Cardiac fibroblast (primary cell): ENCODE results near the gene HYCC2.
"Not testable (repeated sequence)": the region's sequence is repeated elsewhere in the genome, so short reads cannot be mapped to it uniquely, and the experiment has no call there.

ENCODE experiments used
- DNase-seq, 2 donors: peaks; one replicate each; pipeline versions ENCODE4 v3.0.0 to v3.0.0-alpha.2; 2010; ENCODE audit warnings: low read depth in 2 of 2
- H3K4me3 ChIP-seq, 2 donors: replicated peaks in 1 of 2; 1 replicate in 1 of 2; 2 replicates in 1 of 2; pipeline ENCODE4 v1.5.1; 2011; ENCODE audit warnings: low read depth in 2 of 2, low read length in 2 of 2, mild to moderate bottlenecking in 2 of 2, moderate library complexity in 1 of 2
- CTCF ChIP-seq: IDR thresholded peaks from one replicate; pipeline ENCODE4 v1.5.1; 2011; ENCODE audit warnings: low read depth, mild to moderate bottlenecking, low read length, inconsistent platforms

The HYCC2 gene

GRCh38 chr2:201071479-201072200 is at the start of gene HYCC2, which contains the start of gene NDUFB3:
Gene HYCC2 (minus strand): TSS chr2:201071671. CDS start chr2:201024009, 47,662 bp downstream.
Gene NDUFB3 (plus strand): TSS chr2:201072001. CDS start chr2:201078883, 6,882 bp downstream.
- TF ChIP-seq CTCF: peak; percentile 29
- peak within 1 kb of the TSS; percentile 97 to 100 for H3K4me3 ChIP-seq
- peak; percentile 95 to 97 for DNase-seq

GRCh38 chr2:201118961-201119854 is 47.7 kb upstream of the HYCC2 start:
- peak overlapping the region; percentile 76 to 79 for H3K4me3 ChIP-seq
- DNase-seq: peak; percentile 60 to 65
- no peak for TF ChIP-seq CTCF

GRCh38 chr2:201118121-201118960 is 46.9 kb upstream of the HYCC2 start:
- peak overlapping the region; percentile 76 to 79 for H3K4me3 ChIP-seq
- peak; percentile 89 to 90 for DNase-seq
- TF ChIP-seq CTCF: peak; percentile 48

GRCh38 chr2:201117735-201118094 is 46.2 kb upstream of the HYCC2 start:
- H3K4me3 ChIP-seq: peak overlapping the region; percentile 76 to 79
- DNase-seq: not testable (repeated sequence)

GRCh38 chr2:201116959-201117734 is 45.7 kb upstream of the HYCC2 start:
- TF ChIP-seq CTCF: peak; percentile 50
- peak; percentile 92 to 94 for DNase-seq
- H3K4me3 ChIP-seq: peak overlapping the region; percentile 76 to 79

GRCh38 chr2:201116115-201116958 is 44.9 kb upstream of the HYCC2 start, which contains the start of gene CFLAR:
Gene CFLAR (plus strand): TSS chr2:201116164. CDS start chr2:201129866, 13,702 bp downstream.
- DNase-seq: peak; percentile 76 to 81
- TF ChIP-seq CTCF: no peak
- peak within 1 kb of the TSS; percentile 76 to 79 for H3K4me3 ChIP-seq
